Fibroblast of villous mesenchyme (primary cell): ENCODE data around the gene RGSL1. TPM values are rescaled to one million over a fixed set of nuclear protein-coding genes. Genes with fewer than 3 reads are reported as not detected.

Source experiments
- DNase-seq: peaks from one replicate; pipeline ENCODE4 v3.0.0-alpha.2; 2010; ENCODE audit warnings: low read depth
- H3K4me3 ChIP-seq: 2 replicates; pipeline ENCODE4 v1.5.1; 2011; ENCODE audit warnings: low read depth, mild to moderate bottlenecking, low read length
- CTCF ChIP-seq: IDR thresholded peaks from 2 replicates; pipeline ENCODE4 v1.5.1; 2012; ENCODE audit warnings: low read depth, mild to moderate bottlenecking, low read length; ENCODE audit not compliant: insufficient read depth
- total RNA-seq: library from RNA; depleted of rRNA; stranded (reverse); fragments of >200 nt; gene quantifications from 2 replicates; pipeline ENCODE4 v1.2.3, GENCODE V29; 2012

The RGSL1 gene
- total RNA-seq, 1 donor = not detected

GRCh38 chr1:182584746-182585145 lies 134.8 kb downstream of the RGSL1 start:
- TF ChIP-seq CTCF = no peak
- no peak for DNase-seq

GRCh38 chr1:182586380-182586779 lies 136.4 kb downstream of the RGSL1 start:
- no peak for DNase-seq
- no peak overlapping the region for H3K4me3 ChIP-seq
- TF ChIP-seq CTCF = no peak

More at GRCh38 chr1:182584746-182585145, 134.8 kb downstream of the RGSL1 start:
- H3K4me3 ChIP-seq = no peak overlapping the region

GRCh38 chr1:182587093-182587492 lies 137.1 kb downstream of the RGSL1 start:
- no peak for DNase-seq
- TF ChIP-seq CTCF = no peak
- no peak overlapping the region for H3K4me3 ChIP-seq

- peak overlapping the region; percentile 91 for H3K4me3 ChIP-seq
- DNase-seq = no peak
- no peak for TF ChIP-seq CTCF
These were observed 137.9 kb downstream of the RGSL1 start for GRCh38 chr1:182587666-182588499.

- TF ChIP-seq CTCF = no peak
- peak; percentile 88 for DNase-seq
- peak within 1 kb of the TSS; percentile 91 for H3K4me3 ChIP-seq
These were observed 138.8 kb downstream of the RGSL1 start, which contains the start of gene RNASEL for GRCh38 chr1:182588500-182589396. TSS of gene RNASEL (minus strand) at chr1:182589256. CDS start at chr1:182586806, 2,450 bp downstream.

GRCh38 chr1:182589520-182589919 lies 139.6 kb downstream of the RGSL1 start:
- no peak for TF ChIP-seq CTCF
- no peak overlapping the region for H3K4me3 ChIP-seq
- no peak for DNase-seq
